OCI-LY1 (cell line): ENCODE measurements around the gene TOX2.

ENCODE experiments used
- H2AFZ ChIP-seq: fragments of 200-600 bp; sonication (generic), shearing (Covaris generic); 2 replicates; pipeline ENCODE4 v1.6.0; 2014; ENCODE audit warnings: antibody characterized with exemption, mild to moderate bottlenecking, low read length
- H3F3A ChIP-seq: fragments of 200-600 bp; sonication (generic), shearing (Covaris generic); 2 replicates; pipeline ENCODE4 v1.6.0; 2014; ENCODE audit warnings: mild to moderate bottlenecking, antibody characterized with exemption, low read length, moderate library complexity; ENCODE audit not compliant: insufficient read depth
- H3K27ac ChIP-seq: fragments of 200-600 bp; sonication (generic); 2 replicates; pipeline ENCODE4 v1.5.1; 2014; ENCODE audit warnings: low read length, mixed run types, mild to moderate bottlenecking, low read depth; ENCODE audit not compliant: poor library complexity, severe bottlenecking
- H3K27me3 ChIP-seq: fragments of 200-600 bp; sonication (generic); 2 replicates; pipeline ENCODE4 v1.6.0; 2014; ENCODE audit warnings: antibody characterized with exemption, mild to moderate bottlenecking, low read length, moderate library complexity; ENCODE audit not compliant: insufficient read depth
- H3K36me3 ChIP-seq: fragments of 200-600 bp; sonication (generic); 2 replicates; pipeline ENCODE4 v1.6.1; 2014; ENCODE audit warnings: mild to moderate bottlenecking, antibody characterized with exemption, low read length, moderate library complexity, mixed read lengths; ENCODE audit not compliant: insufficient read depth
- H3K4me1 ChIP-seq: fragments of 200-600 bp; sonication (generic); 2 replicates; pipeline ENCODE4 v1.5.1; 2014; ENCODE audit warnings: mild to moderate bottlenecking, low read length, moderate library complexity; ENCODE audit not compliant: insufficient read depth, severe bottlenecking
- H3K4me2 ChIP-seq: fragments of 200-600 bp; sonication (generic), shearing (Covaris generic); 2 replicates; pipeline ENCODE4 v1.6.1; 2014; ENCODE audit warnings: low read length
- H3K4me3 ChIP-seq: fragments of 200-600 bp; sonication (generic); 2 replicates; pipeline ENCODE4 v1.5.1; 2014; ENCODE audit warnings: low read length, low read depth, mild to moderate bottlenecking, mixed read lengths; ENCODE audit not compliant: poor library complexity, severe bottlenecking
- H3K79me2 ChIP-seq: fragments of 200-600 bp; shearing (Covaris generic); 2 replicates; pipeline ENCODE4 v1.6.1; 2016; ENCODE audit warnings: mixed run types, low read length, mixed read lengths; ENCODE audit not compliant: insufficient read depth
- H3K9ac ChIP-seq: fragments of 200-600 bp; sonication (generic), shearing (Covaris generic); 2 replicates; pipeline ENCODE4 v1.6.1; 2014; ENCODE audit warnings: mild to moderate bottlenecking, low read length, mixed read lengths
- H3K9me2 ChIP-seq: fragments of 200-600 bp; sonication (generic), shearing (Covaris generic); 2 replicates; pipeline ENCODE4 v1.6.1; 2014; ENCODE audit warnings: low read depth, mild to moderate bottlenecking, low read length, mixed read lengths
- H3K9me3 ChIP-seq: fragments of 200-600 bp; shearing (Covaris generic); 2 replicates; pipeline ENCODE4 v1.6.1; 2014; ENCODE audit warnings: low read length, mixed read lengths
- H4K20me1 ChIP-seq: fragments of 200-600 bp; sonication (generic), shearing (Covaris generic); 2 replicates; pipeline ENCODE4 v1.6.0; 2016; ENCODE audit warnings: mild to moderate bottlenecking, low read length; ENCODE audit not compliant: insufficient read depth
- CTCF ChIP-seq: fragments of 200-600 bp; sonication (generic), shearing (Covaris generic); IDR thresholded peaks from 2 replicates; pipeline ENCODE4 v1.5.1; 2017; ENCODE audit warnings: mild to moderate bottlenecking, antibody characterized with exemption, low read length, moderate library complexity, mixed read lengths
- EZH2 ChIP-seq: fragments of 200-600 bp; sonication (generic), shearing (Covaris generic); IDR thresholded peaks from 2 replicates; pipeline ENCODE4 v1.8.0; 2017; ENCODE audit warnings: borderline replicate concordance, mixed run types, mild to moderate bottlenecking, antibody characterized with exemption, low read length, moderate library complexity, mixed read lengths

Gene TOX2

GRCh38 chr20:43909720-43910119 is 4.9 kb upstream of the TOX2 start:
- Histone ChIP-seq H3K36me3 (no peaks in the 10 kb centered on the region; the same call in 1 of the 2 replicates), H3K79me2 (no peaks in the 10 kb centered on the region), H4K20me1 (no peaks in the 10 kb centered on the region), H3K27me3 (no peaks in the 10 kb centered on the region), H3K4me2 (no peak overlapping the region), H3K4me3 (no peak overlapping the region), H3K9me2 (no peaks in the 10 kb centered on the region), H2AFZ (no peak overlapping the region), H3K9ac (no peak overlapping the region), H3K4me1 (peaks cover 4% of the 10 kb centered on the region), H3K9me3 (peaks cover 11% of the 10 kb centered on the region; the same call in 1 of the 2 replicates), H3F3A (no peaks in the 10 kb centered on the region), H3K27ac (no peak overlapping the region)
- TF ChIP-seq EZH2 (no peak), CTCF (no peak)

- peaks cover 10% of the 10 kb centered on the region for H3K4me1 ChIP-seq
- TF ChIP-seq CTCF, result no peak
- TF ChIP-seq EZH2, result no peak
- H4K20me1 ChIP-seq, result no peaks in the 10 kb centered on the region
- H3K4me2 ChIP-seq, result no peak overlapping the region
- no peaks in the 10 kb centered on the region for H3K27me3 ChIP-seq
- H3K79me2 ChIP-seq, result no peaks in the 10 kb centered on the region
- peaks cover 11% of the 10 kb centered on the region; the same call in 1 of the 2 replicates for H3K9me3 ChIP-seq
- H2AFZ ChIP-seq, result no peak overlapping the region
- H3K27ac ChIP-seq, result no peak overlapping the region
- no peak overlapping the region for H3K9ac ChIP-seq
- no peaks in the 10 kb centered on the region for H3F3A ChIP-seq
- H3K9me2 ChIP-seq, result no peaks in the 10 kb centered on the region
- H3K4me3 ChIP-seq, result no peak overlapping the region
- no peaks in the 10 kb centered on the region; the same call in 1 of the 2 replicates for H3K36me3 ChIP-seq
These were observed 4.1 kb upstream of the TOX2 start for GRCh38 chr20:43910564-43910963.

- no peak overlapping the region for H3K4me2 ChIP-seq
- no peaks in the 10 kb centered on the region for H3F3A ChIP-seq
- H2AFZ ChIP-seq, result no peak overlapping the region
- no peaks in the 10 kb centered on the region for H3K79me2 ChIP-seq
- no peaks in the 10 kb centered on the region for H3K9me2 ChIP-seq
- TF ChIP-seq CTCF, result no peak
- no peak for TF ChIP-seq EZH2
- peaks cover 13% of the 10 kb centered on the region for H3K4me1 ChIP-seq
- no peak overlapping the region for H3K27ac ChIP-seq
- no peaks in the 10 kb centered on the region for H3K27me3 ChIP-seq
- no peaks in the 10 kb centered on the region; the same call in 1 of the 2 replicates for H3K36me3 ChIP-seq
- H3K9ac ChIP-seq, result no peak overlapping the region
- no peaks in the 10 kb centered on the region for H4K20me1 ChIP-seq
- peaks cover 11% of the 10 kb centered on the region; the same call in 1 of the 2 replicates for H3K9me3 ChIP-seq
- H3K4me3 ChIP-seq, result no peak overlapping the region
These were observed 3.6 kb upstream of the TOX2 start for GRCh38 chr20:43911066-43911465.
